NCI-H748 treated with DMSO at 0.1 percent for 48 hours (cell line): ENCODE results near the gene DNAH5.
"Not testable (repeated sequence)": the region's sequence is repeated elsewhere in the genome, so short reads cannot be mapped to it uniquely, and the experiment has no call there.

Experiments used
- DNase-seq: peaks from one replicate; lab custom pipeline; 2025; lab: John Stamatoyannopoulos, UW

DNAH5 gene, protein sequence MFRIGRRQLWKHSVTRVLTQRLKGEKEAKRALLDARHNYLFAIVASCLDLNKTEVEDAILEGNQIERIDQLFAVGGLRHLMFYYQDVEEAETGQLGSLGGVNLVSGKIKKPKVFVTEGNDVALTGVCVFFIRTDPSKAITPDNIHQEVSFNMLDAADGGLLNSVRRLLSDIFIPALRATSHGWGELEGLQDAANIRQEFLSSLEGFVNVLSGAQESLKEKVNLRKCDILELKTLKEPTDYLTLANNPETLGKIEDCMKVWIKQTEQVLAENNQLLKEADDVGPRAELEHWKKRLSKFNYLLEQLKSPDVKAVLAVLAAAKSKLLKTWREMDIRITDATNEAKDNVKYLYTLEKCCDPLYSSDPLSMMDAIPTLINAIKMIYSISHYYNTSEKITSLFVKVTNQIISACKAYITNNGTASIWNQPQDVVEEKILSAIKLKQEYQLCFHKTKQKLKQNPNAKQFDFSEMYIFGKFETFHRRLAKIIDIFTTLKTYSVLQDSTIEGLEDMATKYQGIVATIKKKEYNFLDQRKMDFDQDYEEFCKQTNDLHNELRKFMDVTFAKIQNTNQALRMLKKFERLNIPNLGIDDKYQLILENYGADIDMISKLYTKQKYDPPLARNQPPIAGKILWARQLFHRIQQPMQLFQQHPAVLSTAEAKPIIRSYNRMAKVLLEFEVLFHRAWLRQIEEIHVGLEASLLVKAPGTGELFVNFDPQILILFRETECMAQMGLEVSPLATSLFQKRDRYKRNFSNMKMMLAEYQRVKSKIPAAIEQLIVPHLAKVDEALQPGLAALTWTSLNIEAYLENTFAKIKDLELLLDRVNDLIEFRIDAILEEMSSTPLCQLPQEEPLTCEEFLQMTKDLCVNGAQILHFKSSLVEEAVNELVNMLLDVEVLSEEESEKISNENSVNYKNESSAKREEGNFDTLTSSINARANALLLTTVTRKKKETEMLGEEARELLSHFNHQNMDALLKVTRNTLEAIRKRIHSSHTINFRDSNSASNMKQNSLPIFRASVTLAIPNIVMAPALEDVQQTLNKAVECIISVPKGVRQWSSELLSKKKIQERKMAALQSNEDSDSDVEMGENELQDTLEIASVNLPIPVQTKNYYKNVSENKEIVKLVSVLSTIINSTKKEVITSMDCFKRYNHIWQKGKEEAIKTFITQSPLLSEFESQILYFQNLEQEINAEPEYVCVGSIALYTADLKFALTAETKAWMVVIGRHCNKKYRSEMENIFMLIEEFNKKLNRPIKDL (N-terminal part only)

DNA sequence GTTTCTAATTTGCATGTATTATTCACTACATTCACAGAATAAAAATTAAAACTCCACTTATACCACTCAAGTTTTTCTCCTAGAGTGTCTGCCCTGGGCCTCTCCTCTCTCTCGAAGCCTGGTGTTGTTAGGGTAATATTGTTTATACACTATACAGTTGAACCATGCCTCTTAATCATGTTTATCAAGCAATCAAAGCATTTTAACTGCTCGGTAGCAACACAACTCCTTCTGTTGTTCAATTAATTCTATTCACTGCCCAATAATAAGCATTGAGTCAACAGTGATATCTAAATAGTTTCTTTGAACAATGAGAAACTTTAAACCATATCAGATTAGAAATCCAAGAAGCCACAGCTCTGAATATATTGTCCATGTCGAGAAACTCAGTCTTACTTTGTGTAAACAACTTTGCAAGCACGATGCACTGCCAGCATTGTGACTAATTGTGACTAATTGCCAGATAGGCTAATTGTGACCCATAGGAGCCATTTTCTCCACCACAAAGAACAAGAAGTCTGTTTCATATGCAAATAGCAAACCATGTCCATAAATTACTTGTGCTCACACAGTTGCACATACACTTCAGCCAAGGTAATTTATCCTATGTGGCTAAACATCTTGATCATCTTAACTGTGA, at the start of gene DNAH5:
TSS of gene DNAH5 (minus strand) at position 129 of the 640 bp plus-strand sequence. CDS start 250 bp downstream, outside the sequence.
- peak; percentile 99 for DNase-seq

DNA sequence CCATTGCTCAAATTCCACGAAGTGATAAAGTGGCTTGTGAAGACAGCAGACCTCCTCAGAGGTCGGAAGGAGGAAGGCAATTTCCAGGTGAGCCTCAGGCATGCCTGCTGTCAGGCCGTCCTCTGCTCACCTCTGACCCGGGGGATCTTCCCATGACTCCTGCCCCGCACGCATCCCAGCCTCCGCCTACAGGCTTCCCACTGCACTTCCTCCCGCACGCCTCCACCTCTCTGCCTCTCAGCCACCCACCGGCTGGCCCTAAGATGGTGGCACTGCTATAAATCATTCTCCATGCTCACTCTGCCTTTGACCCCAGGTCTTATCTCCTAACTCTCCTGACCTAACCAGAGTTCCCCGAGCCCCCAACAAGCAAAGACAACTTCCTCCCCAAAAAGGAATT, 49.4 kb upstream of the DNAH5 start:
- no peak for DNase-seq

GRCh38 chr5:13992795-13993194, 48.3 kb upstream of the DNAH5 start:
- no peak for DNase-seq

DNA sequence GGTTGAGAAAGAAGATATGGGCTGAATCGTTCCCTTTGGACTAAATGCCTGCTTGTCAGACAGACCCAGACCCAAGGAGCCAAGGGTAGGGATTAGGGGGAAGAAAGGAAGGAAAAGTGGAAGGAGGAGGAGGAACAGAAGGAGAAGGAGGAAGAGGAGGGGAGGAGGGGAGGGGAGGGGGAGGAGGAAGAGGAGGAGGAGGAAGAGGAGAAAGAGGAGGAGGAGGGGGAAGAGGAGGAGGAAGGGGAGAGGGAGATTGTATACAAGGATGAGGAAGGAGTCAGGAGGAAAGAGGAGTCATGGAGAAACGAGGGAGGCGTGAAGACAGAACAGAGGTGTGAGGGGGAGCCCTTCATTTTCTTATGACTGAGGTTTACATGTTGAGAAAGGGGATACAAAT, 46.9 kb upstream of the DNAH5 start:
- no peak for DNase-seq

GRCh38 chr5:13990896-13991295, 46.4 kb upstream of the DNAH5 start:
- no peak for DNase-seq

DNA sequence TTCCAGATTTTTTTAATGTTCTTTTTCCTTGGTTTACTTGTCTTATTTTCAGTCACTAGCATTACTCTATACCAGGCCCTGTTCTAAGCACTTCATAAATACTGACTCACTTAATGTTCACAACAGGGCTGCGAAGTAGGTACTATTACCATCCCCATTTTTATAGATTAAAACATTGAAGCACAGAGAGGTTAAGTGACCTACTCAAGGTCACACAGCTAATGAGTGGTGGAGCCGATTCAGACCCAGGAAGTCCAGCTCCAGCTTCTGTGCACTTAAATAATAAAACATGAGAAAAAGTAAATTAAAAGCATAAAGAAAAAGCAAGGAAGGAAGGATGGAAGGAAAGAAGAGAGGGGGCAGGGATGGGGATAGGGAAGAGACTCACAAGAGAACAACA, 45.3 kb upstream of the DNAH5 start:
- no peak for DNase-seq

- DNase-seq, result peak; percentile 92
These were observed 43.5 kb upstream of the DNAH5 start for GRCh38 chr5:13987843-13988464.

- DNase-seq, result no peak
These were observed 41.4 kb upstream of the DNAH5 start for GRCh38 chr5:13985731-13986418.

GRCh38 chr5:13984888-13985287, 40.4 kb upstream of the DNAH5 start:
- not testable (repeated sequence) for DNase-seq

DNA sequence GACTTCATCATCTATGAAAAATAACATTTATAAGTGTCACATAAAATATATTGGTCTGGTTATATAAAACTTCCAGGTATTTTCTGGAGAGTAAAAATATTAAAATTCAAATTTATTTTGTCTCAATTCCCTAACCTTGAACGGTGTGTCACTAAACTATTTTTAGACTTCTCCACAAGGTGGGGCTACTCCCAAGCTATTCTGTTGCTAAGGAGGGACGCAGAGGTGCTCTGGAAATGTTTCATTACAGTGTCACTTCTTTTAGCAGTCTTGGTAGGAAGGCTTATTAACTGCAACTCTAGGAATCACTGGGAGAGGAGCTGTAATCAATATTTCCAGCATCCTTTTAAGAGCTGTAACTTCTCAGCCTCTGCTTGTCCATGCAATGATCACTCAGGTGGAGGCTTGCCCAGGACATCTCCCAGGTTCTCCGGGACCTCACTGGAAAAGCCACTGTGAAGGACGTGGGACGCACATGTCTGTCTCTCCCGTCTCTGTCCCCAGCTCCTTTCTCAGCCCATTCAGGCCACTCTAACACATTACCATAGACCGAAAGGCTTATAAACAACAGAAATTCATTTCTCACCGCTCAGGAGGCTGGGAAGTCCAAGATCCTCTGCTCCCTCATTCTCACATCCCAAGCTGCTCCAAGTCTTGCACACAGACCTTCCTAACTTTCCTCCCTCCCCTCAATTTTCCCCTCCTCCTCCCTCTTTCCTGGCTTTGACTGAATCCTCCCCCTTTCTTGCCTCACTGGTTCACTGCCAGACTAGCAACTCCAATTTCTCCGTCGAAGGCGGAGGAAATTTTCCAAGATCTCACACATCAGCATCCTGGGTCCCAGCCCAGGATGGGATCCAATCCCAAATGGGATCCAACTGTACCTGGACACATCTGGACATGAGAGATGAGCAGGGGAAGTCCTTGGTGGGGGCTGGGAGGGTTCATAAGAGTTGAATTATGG, 32.7 kb upstream of the DNAH5 start:
- peak; percentile 77 for DNase-seq

DNA sequence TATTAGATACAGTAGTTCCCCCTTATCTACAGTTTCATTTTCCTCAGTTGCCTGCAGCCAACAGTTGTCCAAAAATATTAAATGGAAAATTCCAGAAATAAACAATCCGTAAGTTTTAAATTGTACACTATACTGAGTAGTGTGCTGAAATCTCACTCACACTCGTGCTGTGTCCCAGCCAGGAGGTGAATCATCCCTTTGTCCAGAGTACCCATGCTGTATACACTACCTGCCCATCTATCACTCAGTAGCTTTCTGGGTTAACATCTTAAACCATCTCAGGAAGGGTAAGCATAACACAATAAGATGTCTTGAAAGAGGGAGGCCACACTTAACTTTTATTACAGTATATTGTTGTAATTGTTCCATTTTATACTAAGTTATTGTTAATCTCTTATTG, 31.7 kb upstream of the DNAH5 start:
- DNase-seq, result no peak

GRCh38 chr5:13975246-13975645, 30.8 kb upstream of the DNAH5 start:
- no peak for DNase-seq

- DNase-seq, result no peak
These were observed 29.2 kb upstream of the DNAH5 start for GRCh38 chr5:13973724-13974123.

- no peak for DNase-seq
These were observed 27.5 kb upstream of the DNAH5 start for GRCh38 chr5:13972029-13972428.

GRCh38 chr5:13957032-13957645, 12.7 kb upstream of the DNAH5 start:
- DNase-seq, result peak; percentile 99

GRCh38 chr5:13956471-13956870, 12.0 kb upstream of the DNAH5 start:
- no peak for DNase-seq

DNA sequence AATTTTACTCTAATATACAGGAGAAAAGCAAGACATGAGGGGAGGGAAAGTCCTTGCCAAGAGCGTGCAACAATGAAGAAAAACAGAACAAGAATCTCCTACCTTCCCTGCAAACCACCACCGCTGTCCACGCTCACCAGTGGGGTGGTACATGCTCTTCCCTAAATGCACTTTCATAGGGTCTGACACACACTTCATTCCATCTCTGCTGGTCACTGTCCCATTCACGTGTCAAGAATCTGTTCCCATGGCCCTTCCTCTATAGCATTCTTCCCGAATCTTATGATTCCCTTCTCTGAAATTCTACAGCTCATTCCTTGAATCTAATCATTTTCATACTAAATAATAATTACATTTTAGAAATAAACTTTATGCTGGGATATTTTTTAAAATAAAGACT, 11.4 kb upstream of the DNAH5 start:
- no peak for DNase-seq

DNA sequence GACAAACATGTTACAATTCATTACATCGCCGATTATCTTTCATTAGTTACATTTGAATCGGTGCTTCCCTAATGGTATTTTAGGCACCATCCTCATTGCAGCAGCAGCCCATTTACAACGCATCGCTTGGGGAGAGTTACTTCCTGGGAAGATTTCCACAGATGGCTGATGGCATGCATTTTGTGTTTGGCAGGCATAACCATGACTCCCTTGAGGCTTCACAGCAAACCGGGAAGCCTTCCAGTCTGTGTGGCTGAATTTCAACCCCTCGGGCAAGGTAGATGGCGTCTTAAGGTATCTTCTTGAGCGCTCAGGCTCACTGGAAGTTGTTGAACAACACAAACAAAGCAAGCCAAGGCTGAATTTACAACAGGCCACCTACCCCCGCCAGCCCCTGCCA, 1.6 kb upstream of the DNAH5 start:
- DNase-seq, result no peak

DNA sequence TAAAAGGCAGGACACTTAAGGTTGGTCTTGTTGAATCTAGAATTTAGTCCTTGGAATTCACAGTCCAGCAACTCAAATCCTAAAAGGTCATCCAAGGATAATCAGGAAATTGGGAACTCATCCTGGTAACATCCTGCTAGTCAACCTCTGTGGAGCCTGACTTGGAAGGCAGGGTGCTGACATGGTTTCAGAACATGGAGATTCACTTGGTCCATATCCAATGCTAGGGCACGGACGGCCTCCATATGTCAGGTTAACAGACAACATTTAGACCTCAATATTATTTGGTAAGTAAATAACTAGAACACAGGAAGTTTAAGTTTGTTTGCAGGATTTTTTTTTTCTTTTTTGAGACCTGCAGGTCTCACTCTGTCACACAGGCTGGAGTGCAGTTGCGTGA, 783 bp upstream of the DNAH5 start:
- no peak for DNase-seq
